ENCODE data around the gene ATP2C2.
"Not testable (repeated sequence)": the region's sequence is repeated elsewhere in the genome, so short reads cannot be mapped to it uniquely, and the experiment has no call there.

Gene ATP2C2

DNA sequence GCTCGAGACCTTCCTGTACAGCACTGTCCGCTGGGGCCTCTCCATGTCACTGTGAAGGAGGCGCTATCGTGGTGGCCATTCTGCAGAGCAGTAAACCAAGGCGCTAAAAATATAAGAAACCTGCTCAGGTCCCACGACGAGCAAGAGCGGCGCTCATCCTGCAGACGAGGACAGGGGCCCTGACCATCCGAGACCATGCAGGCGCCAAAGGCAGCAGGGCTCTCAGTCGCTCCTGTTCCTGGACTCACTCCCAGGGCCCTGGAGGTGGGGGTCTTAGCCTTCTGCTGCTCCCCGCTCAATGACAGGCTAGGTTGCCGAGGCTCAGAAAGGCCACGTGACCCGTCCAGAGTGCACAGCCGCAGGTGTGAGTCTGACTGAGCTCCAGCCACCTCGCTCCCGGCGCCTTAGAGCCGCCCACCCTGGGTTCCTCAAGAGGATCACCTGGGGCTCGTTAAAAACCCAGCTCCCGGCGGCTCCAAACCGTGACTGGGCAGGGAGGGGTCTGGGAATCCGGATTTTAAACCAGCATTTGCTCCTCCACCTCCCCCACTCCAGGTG, 509 bp upstream of the ATP2C2 start:
- DNase-seq (ENCODE audit: low read depth), result no peak

DNA sequence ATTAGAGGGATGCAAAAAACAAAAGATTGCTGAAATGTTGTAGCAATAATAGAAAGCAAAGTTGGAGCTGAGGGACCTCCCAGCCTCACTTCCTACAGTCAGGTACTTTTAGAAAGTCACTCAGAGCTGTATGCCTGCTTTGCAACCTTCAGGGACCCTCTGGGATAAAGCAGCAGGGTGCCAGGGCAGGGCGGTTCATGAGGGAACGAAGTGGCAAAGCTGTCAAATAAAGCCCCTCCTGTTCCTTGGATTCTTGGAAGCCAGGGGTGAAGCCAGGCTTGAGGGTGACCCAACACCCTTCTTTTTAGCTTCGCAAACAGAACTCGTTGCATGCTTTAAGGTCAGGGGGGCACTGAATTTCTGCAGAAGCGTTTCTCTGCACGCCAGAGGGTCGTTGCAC, 767 bp downstream of the ATP2C2 start:
- no peak for DNase-seq (ENCODE audit: low read depth)

GRCh38 chr16:84369938-84370627, 1.7 kb downstream of the ATP2C2 start:
- DNase-seq (ENCODE audit: low read depth), result no peak

DNA sequence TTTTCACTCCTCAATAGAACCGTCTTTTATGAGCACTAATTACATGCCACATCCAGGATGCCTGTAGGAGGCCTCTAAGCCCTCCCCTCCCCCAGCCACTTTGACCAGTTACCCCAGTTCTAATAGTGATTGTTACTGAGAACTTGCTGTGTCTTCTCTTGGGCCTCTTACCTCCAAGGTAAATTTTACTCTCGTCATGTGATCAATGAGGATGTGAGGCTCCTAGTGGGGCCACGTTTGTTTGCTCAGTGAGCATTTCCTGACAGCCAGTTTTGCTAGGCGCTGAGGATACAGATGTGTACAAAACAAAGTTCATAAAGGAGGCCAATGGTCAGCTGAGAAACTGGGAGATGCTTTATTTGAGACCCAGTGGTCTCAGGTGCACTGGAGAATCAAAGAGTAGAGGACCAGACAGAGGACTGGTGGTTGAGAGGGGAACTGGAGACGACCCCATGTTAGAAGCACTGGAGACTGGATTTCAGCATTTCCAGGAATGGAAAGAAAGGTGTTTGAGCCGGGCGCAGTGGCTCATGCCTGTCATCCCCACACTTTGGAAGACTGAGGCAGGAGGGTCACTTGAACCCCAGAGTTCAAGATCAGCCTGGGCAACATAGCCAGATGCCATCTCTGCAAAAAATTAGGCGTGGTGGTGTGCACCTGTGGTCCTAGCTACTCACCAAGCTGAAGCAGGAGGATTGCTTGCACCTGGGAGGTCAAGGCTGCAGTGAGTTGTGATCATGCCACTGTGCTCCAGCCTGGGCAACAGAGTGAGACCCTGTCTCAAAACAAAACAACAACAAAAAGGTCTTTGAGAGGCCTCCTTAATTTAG, 2.6 kb downstream of the ATP2C2 start:
- DNase-seq (ENCODE audit: low read depth), result no peak

DNA sequence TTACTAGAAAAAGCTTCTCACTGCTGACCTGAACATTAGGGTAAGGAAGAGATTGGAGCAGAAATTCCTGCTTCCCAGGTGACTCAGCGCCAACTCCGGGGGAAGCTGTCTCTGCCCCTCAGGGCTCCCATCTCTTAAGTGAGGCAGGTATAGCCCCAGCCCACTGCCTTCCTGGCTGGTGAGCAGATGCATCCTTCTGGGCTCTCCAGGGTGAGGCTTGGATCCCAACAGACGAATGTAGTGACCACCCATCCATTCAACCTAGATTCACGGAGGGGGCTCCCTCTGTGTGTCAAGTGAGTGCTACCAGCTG, 3.2 kb downstream of the ATP2C2 start:
- no peak for DNase-seq (ENCODE audit: low read depth)

DNA sequence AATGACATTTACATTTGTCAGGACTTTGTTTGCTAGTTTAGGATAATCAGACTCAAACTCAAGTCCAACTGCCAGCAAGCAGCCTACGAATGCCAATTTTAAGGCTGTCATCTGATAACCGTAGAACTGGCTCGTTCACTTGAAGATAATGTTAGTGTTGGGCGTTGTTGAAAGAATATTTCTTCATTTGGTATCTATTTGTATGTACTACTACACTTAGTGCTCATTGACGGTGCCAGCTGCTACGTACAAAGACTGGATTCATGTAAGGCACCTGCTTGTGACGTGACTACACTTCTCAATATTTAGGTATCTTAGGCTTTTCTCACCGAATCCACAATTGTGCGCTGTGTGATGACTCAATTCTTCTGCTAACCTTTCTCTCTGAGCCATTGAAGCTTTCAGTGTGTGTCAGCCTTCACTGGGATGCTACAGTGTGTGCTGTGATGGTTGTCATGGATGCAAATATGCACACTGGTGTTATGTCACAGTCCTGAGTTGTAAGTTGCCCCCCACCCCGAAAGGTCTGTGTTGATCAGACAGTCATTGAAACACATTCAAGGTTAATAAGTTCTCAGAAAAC, 5.7 kb downstream of the ATP2C2 start:
- DNase-seq (ENCODE audit: low read depth), result no peak

DNA sequence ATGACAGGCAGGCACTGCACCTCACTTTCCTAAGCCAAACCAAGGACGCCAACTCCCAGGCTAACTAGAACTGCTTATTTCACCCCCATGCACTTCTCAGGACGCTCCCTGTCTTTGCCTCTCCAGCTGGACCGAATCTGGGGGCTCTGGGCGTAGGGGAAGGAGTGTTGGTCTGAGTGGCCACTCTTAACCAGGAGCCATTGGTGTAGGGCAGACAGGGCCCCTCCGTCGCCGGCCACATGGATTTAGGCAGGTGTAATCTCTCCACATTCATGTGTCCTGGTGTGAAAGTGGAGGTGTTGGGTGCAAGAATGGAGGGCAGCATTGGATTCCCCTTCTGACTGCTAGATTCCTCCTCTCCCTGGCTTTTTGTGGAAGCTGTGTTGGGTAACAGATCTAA, 9.8 kb downstream of the ATP2C2 start:
- DNase-seq (ENCODE audit: low read depth), result no peak

- DNase-seq (ENCODE audit: low read depth), result no peak
Observed at GRCh38 chr16:84378567-84378966, 10.2 kb downstream of the ATP2C2 start.

- DNase-seq (ENCODE audit: low read depth), result no peak
Observed at GRCh38 chr16:84379008-84379708, 10.8 kb downstream of the ATP2C2 start.

GRCh38 chr16:84379709-84380362, 11.5 kb downstream of the ATP2C2 start:
- no peak for DNase-seq (ENCODE audit: low read depth)

DNA sequence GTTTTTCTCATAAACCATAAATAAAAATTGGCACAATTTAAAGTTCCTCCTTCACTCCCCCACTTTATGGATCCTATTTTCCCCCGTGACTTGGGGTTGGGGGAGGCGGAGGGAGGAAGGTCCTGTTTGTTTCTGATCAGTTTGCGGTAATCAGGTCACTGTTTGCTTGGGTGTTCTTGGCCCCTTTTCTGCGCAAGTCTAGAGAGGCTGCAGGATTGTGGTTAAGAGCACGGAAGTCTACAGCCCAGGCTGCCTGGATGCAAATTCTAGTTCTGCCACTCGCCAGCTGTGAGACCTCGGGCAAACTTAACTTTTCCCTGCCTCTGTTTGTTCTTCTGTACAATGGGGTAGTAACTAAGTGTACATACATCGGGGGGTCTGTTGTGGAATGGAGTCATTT, 12.1 kb downstream of the ATP2C2 start:
- DNase-seq (ENCODE audit: low read depth), result no peak

DNA sequence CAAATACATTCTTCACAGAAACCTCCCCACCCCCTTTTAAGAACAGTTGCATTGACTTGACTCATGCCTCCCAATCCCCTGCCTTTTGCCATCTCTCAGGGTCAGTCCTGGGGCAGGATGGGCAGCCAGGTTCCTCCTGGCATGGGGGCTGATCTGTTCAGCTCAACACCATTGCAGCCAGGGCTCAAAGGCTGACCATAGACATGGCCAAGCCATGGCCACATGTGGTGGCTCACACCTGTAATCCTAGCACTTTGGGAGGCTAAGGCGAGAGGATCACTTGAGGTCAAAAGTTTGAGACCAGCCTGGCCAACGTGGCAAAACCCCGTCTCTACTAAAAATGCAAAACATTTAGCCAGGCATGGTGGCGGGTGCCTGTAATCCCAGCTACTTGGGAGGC, 14.1 kb downstream of the ATP2C2 start:
- no peak for DNase-seq (ENCODE audit: low read depth)

GRCh38 chr16:84383106-84383505, 14.8 kb downstream of the ATP2C2 start:
- no peak for DNase-seq (ENCODE audit: low read depth)

GRCh38 chr16:84386047-84386446, 17.7 kb downstream of the ATP2C2 start:
- DNase-seq (ENCODE audit: low read depth), result no peak

DNA sequence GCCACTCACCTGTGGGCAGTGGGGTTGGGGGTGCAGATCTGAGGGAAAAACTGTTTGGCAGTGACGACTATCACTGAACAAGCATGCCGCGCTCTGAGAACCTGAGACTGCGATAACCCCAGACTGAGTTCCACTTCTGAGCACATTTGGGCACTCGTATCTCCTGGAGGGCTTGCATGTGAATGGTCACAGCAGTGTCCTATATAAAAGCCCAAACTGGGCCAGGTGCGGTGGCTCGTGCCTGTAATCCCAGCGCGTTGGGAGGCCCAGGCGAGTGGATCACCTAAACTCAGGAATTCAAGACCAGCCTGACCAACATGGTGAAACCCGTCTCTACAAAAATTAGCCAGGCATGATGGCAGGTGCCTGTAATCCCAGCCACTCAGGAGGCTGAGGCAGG, 18.7 kb downstream of the ATP2C2 start:
- no peak for DNase-seq (ENCODE audit: low read depth)

DNA sequence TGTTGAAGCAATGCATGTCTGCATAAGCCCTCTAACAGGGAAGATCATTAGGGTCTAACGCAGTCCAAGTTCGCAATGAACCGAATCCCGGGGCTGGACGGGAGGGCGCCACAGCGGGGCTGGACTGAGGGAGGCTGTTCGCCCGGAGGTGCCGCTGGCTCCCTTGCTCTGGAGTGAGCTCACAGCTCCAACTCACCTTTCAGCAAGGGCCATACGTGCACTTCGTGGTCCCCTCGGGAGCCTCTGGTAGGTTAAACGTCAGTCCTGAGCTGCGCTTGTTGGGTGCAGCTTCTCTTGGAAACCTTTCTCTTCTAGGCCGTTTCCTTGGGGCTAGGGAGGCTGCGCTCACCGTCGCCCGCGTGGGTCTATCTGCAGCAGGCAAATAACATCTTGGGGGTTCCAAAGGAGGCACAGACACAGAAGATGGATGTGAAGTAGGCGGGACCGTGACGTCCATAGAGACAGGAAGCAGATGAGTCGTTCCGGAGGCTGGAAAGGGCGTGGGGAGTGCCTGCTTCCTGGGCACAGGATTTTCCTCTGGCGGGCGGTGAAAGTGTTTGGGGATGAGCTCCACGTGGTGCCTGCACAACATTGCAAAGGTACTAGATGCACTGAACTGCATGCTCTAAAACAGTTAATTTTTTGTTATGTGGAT, 21.9 kb downstream of the ATP2C2 start:
- DNase-seq (ENCODE audit: low read depth), result no peak

- no peak for DNase-seq (ENCODE audit: low read depth)
Observed at GRCh38 chr16:84391151-84392030, 23.1 kb downstream of the ATP2C2 start.

DNA sequence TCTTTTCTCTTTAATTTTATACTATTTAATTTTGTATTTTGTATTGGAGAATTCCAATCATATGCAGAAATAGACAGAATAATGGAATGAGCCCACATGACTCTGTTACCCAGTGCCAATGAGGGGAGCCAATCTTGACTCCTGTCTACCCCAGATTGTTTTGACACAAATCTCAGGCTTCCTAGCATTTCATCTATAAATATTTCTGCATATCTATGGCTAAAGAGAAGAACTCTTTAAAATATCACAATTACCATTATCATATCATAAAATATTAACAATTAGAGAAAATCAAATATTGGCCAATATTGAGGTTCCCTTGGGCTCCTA, 23.7 kb downstream of the ATP2C2 start:
- no peak for DNase-seq (ENCODE audit: low read depth)

DNA sequence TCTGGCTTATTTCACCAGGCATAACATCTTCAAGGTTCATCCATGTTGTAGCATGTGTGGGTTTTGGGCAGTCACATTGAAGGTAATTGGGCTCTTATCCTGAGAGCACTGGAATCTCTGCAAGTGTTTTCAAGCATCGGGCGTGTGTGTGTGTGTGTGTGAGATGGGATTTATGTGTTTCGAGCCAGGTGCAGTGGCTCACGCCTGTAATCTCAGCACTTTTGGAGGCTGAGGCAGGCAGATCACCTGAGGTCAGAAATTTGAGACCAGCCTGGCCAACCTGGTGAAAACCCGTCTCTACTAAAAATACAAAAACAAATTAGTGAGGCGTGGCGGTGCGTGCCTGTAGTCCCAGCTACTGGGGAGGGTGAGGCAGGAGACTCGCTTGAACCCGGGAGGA, 27.7 kb downstream of the ATP2C2 start:
- DNase-seq (ENCODE audit: low read depth), result not testable (repeated sequence)

DNA sequence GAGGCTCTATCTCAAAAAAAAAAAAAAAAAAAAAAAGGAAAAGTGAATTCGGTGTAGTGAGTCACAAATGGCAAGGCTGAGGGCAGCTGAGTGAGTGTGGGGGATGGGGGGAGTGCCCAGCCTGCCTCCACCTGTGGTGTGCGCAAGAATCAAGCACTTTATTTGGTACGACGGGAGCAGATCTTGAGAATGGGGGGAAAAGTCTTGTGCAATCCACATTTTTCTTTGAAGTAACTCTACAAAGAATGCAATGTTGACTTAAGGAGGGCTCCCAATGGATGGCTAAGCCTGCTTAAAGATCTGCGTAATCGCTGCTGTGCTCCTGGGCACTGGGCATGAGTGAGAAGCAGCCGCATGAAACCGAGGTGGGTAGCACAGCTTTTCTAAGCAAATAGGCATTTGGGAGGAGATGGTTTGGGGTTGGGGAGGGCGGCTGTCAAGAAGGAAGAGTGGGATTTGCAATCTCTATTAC, 28.2 kb downstream of the ATP2C2 start:
- no peak for DNase-seq (ENCODE audit: low read depth)

All from stimulated activated CD8-positive, alpha-beta memory T cell treated with anti-CD3 and anti-CD28 coated beads, Interleukin-12 subunit alpha, Interleukin-12 subunit beta, amount 100 ng/mL, for 4 hours (primary cell).